Measurements from ENCODE around the gene AGR3.

The AGR3 gene

GRCh38 chr7:16810112-16810511 lies 71.7 kb downstream of the AGR3 start:
- peaks cover 26% of the 10 kb centered on the region for H3K4me1 ChIP-seq (ENCODE audit: insufficient read depth, poor library complexity, severe bottlenecking)
- H3K9me3 ChIP-seq (ENCODE audit: severe bottlenecking) = no peaks in the 10 kb centered on the region
- no peak overlapping the region for H3K27ac ChIP-seq (ENCODE audit: poor library complexity, severe bottlenecking)
- no peak overlapping the region for H3K4me3 ChIP-seq (ENCODE audit: severe bottlenecking)
- no peak for TF ChIP-seq CTCF (IDR thresholded peaks at IDR 0.05; ENCODE audit: poor library complexity, severe bottlenecking)
- no peak for ATAC-seq (ENCODE audit: low read depth)
- no peaks in the 10 kb centered on the region for H3K27me3 ChIP-seq (ENCODE audit: insufficient read depth, poor library complexity, severe bottlenecking)
- DNase-seq (ENCODE audit: low spot score) = no peak
- no peaks in the 10 kb centered on the region for H3K36me3 ChIP-seq (ENCODE audit: low read depth)

Data from RWPE2 (cell line).